GM18526 (cell line): ENCODE results near the gene PPFIA4.

Experiments
- POLR2A ChIP-seq: IDR thresholded peaks from 3 replicates; pipeline ENCODE4 v1.6.1; 2011; ENCODE audit not compliant: insufficient read length; ENCODE audit errors: extremely low read depth

Gene PPFIA4

GRCh38 chr1:203035111-203036000, 9.1 kb downstream of the PPFIA4 start:
- no peak for TF ChIP-seq POLR2A

- no peak for TF ChIP-seq POLR2A
Measured at GRCh38 chr1:203036135-203036534, 9.8 kb downstream of the PPFIA4 start.

- TF ChIP-seq POLR2A, result no peak
Measured at GRCh38 chr1:203036537-203036936, 10.2 kb downstream of the PPFIA4 start.

- TF ChIP-seq POLR2A, result no peak
Measured at GRCh38 chr1:203037509-203038190, 11.4 kb downstream of the PPFIA4 start.

GRCh38 chr1:203038217-203038741, 12.0 kb downstream of the PPFIA4 start:
- TF ChIP-seq POLR2A, result no peak

GRCh38 chr1:203038891-203039608, 12.8 kb downstream of the PPFIA4 start:
- TF ChIP-seq POLR2A, result no peak

- no peak for TF ChIP-seq POLR2A
Measured at GRCh38 chr1:203039609-203040512, 13.6 kb downstream of the PPFIA4 start.

- TF ChIP-seq POLR2A, result no peak
Measured at GRCh38 chr1:203040513-203041275, 14.4 kb downstream of the PPFIA4 start.

GRCh38 chr1:203041351-203041932, 15.2 kb downstream of the PPFIA4 start:
- no peak for TF ChIP-seq POLR2A

GRCh38 chr1:203043830-203044545, 17.7 kb downstream of the PPFIA4 start:
- TF ChIP-seq POLR2A, result no peak

- TF ChIP-seq POLR2A, result no peak
Measured at GRCh38 chr1:203044546-203045250, 18.4 kb downstream of the PPFIA4 start.

- no peak for TF ChIP-seq POLR2A
Measured at GRCh38 chr1:203045336-203045735, 19.0 kb downstream of the PPFIA4 start.
